HepG2 (cell line): ENCODE data around the gene LDLRAP1. TPM values are rescaled to one million over a fixed set of nuclear protein-coding genes. Genes with fewer than 3 reads are reported as not detected.

Experiments
- RBM22 ChIP-seq: fragments of 200-400 bp; formaldehyde crosslinking; optimal IDR thresholded peaks from 2 replicates; pipeline ENCODE3; 2017; ENCODE audit warnings: mild to moderate bottlenecking, low read length, moderate library complexity
- polyA plus RNA-seq, 8 experiments: library from polyadenylated mRNA; depleted of rRNA in 3 of 8; stranded (reverse) in 7 of 8; unstranded in 1 of 8; fragments of >200 nt; fragmentation: Illumina TruSeq in 4 of 8; extraction: Trizol in 4 of 8; gene quantifications; 2 replicates each; pipeline versions ENCODE4 v1.2.1 to v1.2.3, GENCODE V29; 2011 to 2016; ENCODE audit warnings: low read depth in 4 of 8, missing spikeins in 1 of 8, mixed read lengths in 1 of 8; ENCODE audit not compliant: insufficient read depth in 1 of 8
- total RNA-seq, 5 experiments: library from RNA; depleted of rRNA; stranded (reverse); fragments of >200 nt; fragmentation: Illumina TruSeq; extraction: Trizol; gene quantifications; 2 replicates each; pipeline ENCODE4 v1.2.3, GENCODE V29; 2016; ENCODE audit warnings: low read depth in 1 of 5
- TF ChIP-seq, protein P1 (sequence below): sonication (generic); formaldehyde crosslinking; IDR thresholded peaks from 2 replicates; pipeline ENCODE4 v1.9.0; 2021; ENCODE audit warnings: mild to moderate bottlenecking, missing genetic modification reagents
- TF ChIP-seq, protein P2 (sequence below): IDR thresholded peaks from 2 replicates; pipeline ENCODE4 v1.6.1; 2016; ENCODE audit warnings: low read depth

The LDLRAP1 gene
- total and polyA plus RNA-seq, 2 of the 13 experiments (the other 11 are each of a cell fraction or from before 2014, with no cell fraction given), result 7.2 to 12.1 TPM

DNA sequence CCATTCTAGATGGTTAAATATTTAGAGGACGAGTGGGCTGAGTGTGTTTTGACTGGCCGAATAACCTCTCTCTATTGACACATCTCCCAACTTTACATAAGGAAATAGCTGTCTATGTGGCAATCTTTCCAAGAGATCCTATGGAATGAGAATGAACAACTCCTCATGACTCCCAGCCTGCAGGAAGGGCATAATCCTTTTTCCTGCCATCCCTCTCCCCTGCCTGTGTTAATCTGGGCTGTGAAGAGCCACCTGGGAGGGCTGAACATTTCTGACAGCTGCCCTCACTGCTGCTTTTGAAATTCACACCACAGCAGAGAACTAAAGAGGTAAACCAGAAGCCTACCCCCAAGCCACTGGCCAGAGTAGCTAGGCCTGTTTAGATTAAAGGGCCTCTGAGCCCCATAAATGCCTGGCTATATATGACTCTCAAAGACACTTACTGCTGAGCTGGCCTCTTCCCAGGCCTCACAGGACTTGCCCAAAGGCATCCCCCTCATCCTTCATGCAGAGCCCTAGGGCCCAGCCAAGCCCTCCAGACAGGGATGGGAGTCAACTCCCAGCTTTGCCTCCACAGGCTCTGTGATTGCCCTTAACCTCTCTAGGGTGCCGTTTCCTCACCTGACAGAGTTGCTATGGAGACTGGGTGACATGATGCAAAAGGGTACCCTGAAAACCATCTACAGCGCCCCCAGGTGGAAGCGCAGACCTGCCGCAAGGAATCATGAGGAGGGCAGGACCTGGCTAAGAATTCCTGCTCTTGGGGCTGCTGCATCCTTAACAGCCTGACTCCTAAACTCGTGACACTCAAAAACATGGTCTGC, 42.0 kb upstream of the LDLRAP1 start (continued):
- TF ChIP-seq, protein P1, sequence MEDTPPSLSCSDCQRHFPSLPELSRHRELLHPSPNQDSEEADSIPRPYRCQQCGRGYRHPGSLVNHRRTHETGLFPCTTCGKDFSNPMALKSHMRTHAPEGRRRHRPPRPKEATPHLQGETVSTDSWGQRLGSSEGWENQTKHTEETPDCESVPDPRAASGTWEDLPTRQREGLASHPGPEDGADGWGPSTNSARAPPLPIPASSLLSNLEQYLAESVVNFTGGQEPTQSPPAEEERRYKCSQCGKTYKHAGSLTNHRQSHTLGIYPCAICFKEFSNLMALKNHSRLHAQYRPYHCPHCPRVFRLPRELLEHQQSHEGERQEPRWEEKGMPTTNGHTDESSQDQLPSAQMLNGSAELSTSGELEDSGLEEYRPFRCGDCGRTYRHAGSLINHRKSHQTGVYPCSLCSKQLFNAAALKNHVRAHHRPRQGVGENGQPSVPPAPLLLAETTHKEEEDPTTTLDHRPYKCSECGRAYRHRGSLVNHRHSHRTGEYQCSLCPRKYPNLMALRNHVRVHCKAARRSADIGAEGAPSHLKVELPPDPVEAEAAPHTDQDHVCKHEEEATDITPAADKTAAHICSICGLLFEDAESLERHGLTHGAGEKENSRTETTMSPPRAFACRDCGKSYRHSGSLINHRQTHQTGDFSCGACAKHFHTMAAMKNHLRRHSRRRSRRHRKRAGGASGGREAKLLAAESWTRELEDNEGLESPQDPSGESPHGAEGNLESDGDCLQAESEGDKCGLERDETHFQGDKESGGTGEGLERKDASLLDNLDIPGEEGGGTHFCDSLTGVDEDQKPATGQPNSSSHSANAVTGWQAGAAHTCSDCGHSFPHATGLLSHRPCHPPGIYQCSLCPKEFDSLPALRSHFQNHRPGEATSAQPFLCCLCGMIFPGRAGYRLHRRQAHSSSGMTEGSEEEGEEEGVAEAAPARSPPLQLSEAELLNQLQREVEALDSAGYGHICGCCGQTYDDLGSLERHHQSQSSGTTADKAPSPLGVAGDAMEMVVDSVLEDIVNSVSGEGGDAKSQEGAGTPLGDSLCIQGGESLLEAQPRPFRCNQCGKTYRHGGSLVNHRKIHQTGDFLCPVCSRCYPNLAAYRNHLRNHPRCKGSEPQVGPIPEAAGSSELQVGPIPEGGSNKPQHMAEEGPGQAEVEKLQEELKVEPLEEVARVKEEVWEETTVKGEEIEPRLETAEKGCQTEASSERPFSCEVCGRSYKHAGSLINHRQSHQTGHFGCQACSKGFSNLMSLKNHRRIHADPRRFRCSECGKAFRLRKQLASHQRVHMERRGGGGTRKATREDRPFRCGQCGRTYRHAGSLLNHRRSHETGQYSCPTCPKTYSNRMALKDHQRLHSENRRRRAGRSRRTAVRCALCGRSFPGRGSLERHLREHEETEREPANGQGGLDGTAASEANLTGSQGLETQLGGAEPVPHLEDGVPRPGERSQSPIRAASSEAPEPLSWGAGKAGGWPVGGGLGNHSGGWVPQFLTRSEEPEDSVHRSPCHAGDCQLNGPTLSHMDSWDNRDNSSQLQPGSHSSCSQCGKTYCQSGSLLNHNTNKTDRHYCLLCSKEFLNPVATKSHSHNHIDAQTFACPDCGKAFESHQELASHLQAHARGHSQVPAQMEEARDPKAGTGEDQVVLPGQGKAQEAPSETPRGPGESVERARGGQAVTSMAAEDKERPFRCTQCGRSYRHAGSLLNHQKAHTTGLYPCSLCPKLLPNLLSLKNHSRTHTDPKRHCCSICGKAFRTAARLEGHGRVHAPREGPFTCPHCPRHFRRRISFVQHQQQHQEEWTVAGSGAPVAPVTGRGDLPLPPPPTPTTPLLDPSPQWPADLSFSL, result no peak
- TF ChIP-seq RBM22, result peak; percentile 50
- TF ChIP-seq, protein P2, sequence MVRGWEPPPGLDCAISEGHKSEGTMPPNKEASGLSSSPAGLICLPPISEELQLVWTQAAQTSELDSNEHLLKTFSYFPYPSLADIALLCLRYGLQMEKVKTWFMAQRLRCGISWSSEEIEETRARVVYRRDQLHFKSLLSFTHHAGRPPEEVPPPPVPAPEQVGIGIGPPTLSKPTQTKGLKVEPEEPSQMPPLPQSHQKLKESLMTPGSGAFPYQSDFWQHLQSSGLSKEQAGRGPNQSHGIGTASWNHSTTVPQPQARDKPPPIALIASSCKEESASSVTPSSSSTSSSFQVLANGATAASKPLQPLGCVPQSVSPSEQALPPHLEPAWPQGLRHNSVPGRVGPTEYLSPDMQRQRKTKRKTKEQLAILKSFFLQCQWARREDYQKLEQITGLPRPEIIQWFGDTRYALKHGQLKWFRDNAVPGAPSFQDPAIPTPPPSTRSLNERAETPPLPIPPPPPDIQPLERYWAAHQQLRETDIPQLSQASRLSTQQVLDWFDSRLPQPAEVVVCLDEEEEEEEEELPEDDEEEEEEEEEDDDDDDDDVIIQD (CRISPR knock-in tag), result peak; percentile 49; the same call in 1 of the 2 replicates
